HG03342 (cell line): ENCODE data around the gene AIF1.

Source experiments
- ATAC-seq: cut with Tn5 transposase; IDR thresholded peaks from one replicate; pipeline ENCODE4 v1.9.1; 2021; ENCODE audit warnings: mild to moderate bottlenecking, moderate library complexity; ENCODE audit not compliant: unreplicated experiment

The AIF1 gene

DNA sequence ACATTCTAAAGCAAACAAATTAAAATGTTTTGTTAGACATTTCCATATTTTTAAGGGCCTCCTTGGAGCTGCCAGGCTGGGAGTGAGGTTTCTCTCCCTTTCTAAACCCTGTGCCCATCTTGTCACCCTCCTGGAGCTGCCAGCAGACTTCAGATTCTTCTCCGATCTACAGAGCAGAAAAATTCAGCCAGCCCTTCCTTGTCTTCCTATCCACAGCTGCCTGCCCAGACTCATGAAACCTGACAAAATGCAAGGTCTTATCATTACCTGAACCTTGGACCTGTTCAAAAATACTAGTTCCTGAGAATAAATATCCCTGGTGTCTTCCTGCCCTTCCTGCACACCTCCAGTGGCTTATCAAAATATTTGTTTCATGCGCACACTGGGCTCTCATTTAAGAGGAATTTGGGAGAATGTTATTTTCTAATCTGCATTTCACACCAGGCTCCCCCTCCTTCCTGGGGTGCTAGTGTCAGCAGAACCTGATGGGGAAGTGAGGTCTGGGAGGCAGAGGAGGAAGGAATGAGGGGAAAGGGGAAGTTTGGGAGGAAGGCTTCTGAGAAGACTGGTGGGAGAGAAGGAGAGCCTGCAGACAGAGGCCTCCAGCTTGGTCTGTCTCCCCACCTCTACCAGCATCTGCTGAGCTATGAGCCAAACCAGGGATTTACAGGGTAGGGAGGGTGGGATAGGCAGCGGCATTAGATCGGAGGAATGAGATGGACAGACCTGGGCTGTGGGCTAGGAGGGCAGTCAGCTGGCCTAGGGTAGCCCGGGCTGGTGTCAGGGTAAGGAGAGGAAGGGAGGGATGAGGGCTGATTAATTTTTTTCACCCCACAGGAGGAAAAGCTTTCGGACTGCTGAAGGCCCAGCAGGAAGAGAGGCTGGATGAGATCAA lies at the start of gene AIF1:
TSS of gene AIF1 (plus strand) at position 551 of the 895 bp plus-strand sequence. CDS start at position 647, 96 bp downstream.
- no peak for ATAC-seq

DNA sequence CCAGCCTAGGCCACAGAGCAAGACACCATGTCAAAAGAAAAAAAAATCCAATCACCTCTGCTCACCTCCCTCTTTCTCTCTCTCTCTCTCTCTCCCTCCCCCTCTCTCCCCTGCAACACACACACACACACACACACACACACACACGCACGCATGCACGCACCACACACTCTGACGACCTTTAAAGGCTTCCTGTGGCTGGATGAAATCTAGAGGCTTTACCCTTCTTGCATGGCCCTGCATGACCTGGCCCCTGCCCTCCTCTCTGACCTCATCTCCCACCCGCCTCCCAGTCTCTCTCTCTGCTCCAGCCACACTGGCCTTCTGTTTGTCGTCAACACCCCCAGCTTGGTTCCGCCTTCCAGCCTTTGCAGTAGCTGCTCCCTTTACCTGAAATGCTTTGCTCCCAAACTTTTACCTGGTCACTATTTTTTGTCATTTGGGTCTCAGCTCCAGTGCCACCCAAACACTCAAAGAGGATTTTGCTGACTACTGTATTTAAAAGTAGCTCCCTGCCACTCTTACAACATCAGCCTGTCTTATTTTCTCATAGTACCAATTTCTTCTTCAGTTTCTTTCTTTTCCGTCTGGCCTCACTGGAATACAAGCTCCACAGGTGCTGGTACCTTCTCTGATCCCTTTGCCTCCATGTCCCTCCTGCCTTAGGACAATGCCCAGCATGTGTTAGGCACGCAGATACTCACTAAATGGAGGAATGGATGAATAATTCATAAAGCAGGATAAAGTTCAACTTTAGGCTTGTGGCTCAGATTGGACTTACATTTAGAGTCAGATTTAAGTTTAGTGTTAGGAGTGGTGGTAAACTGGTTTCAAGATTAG lies 47.3 kb upstream of the AIF1 start:
- no peak for ATAC-seq

GRCh38 chr6:31568537-31568961 lies 46.5 kb upstream of the AIF1 start:
- peak; percentile 62 for ATAC-seq

GRCh38 chr6:31569861-31570536 lies 45.0 kb upstream of the AIF1 start:
- no peak for ATAC-seq

DNA sequence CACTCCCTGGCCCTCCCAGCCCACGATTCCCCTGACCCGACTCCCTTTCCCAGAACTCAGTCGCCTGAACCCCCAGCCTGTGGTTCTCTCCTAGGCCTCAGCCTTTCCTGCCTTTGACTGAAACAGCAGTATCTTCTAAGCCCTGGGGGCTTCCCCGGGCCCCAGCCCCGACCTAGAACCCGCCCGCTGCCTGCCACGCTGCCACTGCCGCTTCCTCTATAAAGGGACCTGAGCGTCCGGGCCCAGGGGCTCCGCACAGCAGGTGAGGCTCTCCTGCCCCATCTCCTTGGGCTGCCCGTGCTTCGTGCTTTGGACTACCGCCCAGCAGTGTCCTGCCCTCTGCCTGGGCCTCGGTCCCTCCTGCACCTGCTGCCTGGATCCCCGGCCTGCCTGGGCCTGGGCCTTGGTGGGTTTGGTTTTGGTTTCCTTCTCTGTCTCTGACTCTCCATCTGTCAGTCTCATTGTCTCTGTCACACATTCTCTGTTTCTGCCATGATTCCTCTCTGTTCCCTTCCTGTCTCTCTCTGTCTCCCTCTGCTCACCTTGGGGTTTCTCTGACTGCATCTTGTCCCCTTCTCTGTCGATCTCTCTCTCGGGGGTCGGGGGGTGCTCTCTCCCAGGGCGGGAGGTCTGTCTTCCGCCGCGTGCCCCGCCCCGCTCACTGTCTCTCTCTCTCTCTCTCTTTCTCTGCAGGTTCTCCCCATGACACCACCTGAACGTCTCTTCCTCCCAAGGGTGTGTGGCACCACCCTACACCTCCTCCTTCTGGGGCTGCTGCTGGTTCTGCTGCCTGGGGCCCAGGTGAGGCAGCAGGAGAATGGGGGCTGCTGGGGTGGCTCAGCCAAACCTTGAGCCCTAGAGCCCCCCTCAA lies 42.8 kb upstream of the AIF1 start, which contains the start of gene LTA:
TSS of gene LTA (plus strand) at position 249 of the 871 bp plus-strand sequence. CDS start at position 703, 454 bp downstream.
- peak; percentile 46 for ATAC-seq

DNA sequence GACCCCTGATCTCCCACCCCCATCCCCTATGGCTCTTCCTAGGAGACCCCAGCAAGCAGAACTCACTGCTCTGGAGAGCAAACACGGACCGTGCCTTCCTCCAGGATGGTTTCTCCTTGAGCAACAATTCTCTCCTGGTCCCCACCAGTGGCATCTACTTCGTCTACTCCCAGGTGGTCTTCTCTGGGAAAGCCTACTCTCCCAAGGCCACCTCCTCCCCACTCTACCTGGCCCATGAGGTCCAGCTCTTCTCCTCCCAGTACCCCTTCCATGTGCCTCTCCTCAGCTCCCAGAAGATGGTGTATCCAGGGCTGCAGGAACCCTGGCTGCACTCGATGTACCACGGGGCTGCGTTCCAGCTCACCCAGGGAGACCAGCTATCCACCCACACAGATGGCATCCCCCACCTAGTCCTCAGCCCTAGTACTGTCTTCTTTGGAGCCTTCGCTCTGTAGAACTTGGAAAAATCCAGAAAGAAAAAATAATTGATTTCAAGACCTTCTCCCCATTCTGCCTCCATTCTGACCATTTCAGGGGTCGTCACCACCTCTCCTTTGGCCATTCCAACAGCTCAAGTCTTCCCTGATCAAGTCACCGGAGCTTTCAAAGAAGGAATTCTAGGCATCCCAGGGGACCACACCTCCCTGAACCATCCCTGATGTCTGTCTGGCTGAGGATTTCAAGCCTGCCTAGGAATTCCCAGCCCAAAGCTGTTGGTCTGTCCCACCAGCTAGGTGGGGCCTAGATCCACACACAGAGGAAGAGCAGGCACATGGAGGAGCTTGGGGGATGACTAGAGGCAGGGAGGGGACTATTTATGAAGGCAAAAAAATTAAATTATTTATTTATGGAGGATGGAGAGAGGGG lies 41.6 kb upstream of the AIF1 start:
- no peak for ATAC-seq

- no peak for ATAC-seq
Measured at GRCh38 chr6:31574106-31575061, 40.6 kb upstream of the AIF1 start.

- ATAC-seq, result no peak
Measured at GRCh38 chr6:31575335-31575901, 39.6 kb upstream of the AIF1 start, which contains the start of gene TNF. TSS of gene TNF (plus strand) at chr6:31575565. CDS start at chr6:31575742, 177 bp downstream.

- no peak for ATAC-seq
Measured at GRCh38 chr6:31575952-31576685, 38.9 kb upstream of the AIF1 start.

GRCh38 chr6:31576897-31577578 lies 38.0 kb upstream of the AIF1 start:
- ATAC-seq, result no peak

DNA sequence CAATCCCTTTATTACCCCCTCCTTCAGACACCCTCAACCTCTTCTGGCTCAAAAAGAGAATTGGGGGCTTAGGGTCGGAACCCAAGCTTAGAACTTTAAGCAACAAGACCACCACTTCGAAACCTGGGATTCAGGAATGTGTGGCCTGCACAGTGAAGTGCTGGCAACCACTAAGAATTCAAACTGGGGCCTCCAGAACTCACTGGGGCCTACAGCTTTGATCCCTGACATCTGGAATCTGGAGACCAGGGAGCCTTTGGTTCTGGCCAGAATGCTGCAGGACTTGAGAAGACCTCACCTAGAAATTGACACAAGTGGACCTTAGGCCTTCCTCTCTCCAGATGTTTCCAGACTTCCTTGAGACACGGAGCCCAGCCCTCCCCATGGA lies 37.5 kb upstream of the AIF1 start:
- no peak for ATAC-seq

DNA sequence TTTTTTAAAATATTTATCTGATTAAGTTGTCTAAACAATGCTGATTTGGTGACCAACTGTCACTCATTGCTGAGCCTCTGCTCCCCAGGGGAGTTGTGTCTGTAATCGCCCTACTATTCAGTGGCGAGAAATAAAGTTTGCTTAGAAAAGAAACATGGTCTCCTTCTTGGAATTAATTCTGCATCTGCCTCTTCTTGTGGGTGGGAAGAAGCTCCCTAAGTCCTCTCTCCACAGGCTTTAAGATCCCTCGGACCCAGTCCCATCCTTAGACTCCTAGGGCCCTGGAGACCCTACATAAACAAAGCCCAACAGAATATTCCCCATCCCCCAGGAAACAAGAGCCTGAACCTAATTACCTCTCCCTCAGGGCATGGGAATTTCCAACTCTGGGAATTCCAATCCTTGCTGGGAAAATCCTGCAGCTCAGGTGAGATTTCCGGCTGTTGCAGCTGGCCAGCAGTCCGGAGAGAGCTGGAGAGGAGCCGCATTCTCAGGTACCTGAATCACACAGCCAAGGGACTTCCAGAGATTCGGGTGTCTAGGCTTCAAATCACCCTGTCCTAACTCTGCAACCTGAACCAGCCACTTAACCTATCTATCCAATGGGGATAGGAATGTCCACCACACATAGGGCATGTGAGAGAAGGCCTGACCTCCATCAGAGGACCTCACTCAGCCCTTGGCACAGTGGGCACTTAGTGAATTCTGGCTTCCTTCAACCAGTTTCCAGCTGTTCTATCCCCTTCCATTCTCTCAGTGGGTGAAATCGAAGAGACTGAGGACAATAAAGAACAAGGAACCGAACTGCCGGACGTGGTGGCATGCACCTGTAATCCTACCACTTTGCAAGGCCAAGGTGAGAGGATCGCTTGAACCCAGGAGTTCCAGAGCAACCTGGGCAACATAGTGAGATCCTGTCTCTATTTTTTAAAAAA lies 36.6 kb upstream of the AIF1 start:
- no peak for ATAC-seq

DNA sequence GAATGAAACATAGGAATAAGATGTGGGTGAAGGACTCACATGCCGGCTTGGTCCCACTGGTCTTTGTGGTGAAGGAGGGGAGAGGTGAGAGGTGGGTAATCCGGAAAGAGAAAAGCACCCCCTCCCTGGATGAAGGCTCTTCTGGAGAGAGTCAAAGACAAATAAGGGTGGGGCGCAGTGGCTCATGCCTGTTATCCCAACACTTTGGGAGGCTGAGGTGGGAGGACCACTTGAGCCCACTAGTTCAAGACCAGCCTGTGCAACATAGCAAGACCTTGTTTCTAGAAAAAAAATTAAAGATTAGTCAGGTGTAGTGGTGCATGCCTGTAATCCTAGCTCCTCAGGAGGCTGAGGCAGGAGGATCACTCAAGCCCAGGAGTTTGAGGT lies 35.9 kb upstream of the AIF1 start:
- ATAC-seq, result no peak

GRCh38 chr6:31579546-31580437 lies 35.2 kb upstream of the AIF1 start:
- no peak for ATAC-seq
